ENCODE results near the gene RNU4-1. TPM values are rescaled to one million over a fixed set of nuclear protein-coding genes. Genes with fewer than 3 reads are reported as not detected.

The RNU4-1 gene
- total and polyA plus RNA-seq, 2 of the 4 experiments (the other 2 are of a cell fraction): under 0.01 TPM; not detected in 1

GRCh38 chr12:120258323-120258896 is 34.6 kb downstream of the RNU4-1 start (continued):
- no peak for TF ChIP-seq MXI1 (IDR thresholded peaks at IDR 0.05; ENCODE audit: borderline replicate concordance, low read depth, low read length)

DNA sequence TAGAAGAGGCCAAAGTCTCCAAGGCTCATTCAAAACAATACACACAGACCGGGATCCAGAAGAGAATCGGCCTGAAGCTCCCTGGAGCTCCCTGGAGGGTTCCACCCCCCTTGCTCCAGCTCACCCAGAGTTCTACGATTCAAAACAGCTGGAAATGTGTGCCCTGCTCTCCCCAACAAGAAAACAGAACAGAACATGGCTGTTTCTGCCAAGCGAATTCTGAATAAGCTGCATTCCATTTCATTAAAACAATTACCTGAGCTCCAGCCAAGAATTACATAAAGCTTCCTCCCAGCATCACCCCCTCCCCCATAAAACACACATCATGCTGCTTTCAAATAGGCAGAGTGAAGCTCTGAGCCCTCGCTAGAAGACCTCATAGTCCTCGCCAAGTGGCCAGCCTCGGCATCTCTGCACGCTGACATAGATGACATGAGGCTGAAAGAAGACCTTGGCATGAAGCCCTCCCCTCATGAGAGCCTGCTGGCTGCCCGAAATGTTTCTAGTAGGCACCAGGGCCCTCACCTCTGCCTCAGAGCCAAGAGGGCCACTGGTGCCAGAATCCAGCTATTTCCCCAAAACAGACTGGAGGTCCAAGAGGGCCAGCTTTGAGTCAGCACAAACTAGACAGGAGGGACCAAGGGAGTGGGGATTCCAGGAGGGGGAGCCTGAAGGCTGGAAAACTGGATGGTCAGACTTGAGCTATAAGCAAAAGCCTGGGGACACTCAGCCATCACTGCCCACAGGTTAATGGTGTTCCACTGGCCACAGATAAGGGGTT is 35.8 kb downstream of the RNU4-1 start:
- Histone ChIP-seq H4K8ac (ENCODE audit: low read depth in 2 of 2, low read length in 2 of 2) (peak overlapping the region in 1 of 2 experiments; percentile 24; a peak in 2 of 4 replicates), H3K18ac (ENCODE audit: low read depth, low read length) (no peak overlapping the region; the same call in 1 of the 2 replicates), H2AK9ac (replicated peaks; ENCODE audit: low read depth, low read length, poor library complexity) (peak overlapping the region; percentile 85), H3K14ac (replicated peaks; ENCODE audit: low read depth, low read length) (peak overlapping the region; percentile 8), H3K27me3 (ENCODE audit: control insufficient read depth, insufficient read depth, low read length) (no peaks in the 10 kb centered on the region), H3K36me3 (ENCODE audit: control insufficient read depth, insufficient read depth, low read length) (peaks cover 9% of the 10 kb centered on the region), H3K27ac (ENCODE audit: insufficient read depth, low read length) (peak overlapping the region; percentile 70), H3K4ac (ENCODE audit: low read depth, low read length) (peak overlapping the region; percentile 85), H3K4me2 (ENCODE audit: low read depth, low read length) (peak overlapping the region; percentile 76), H3K4me3 (ENCODE audit: insufficient read depth, low read depth, low read length) (no peak overlapping the region), H2BK120ac (ENCODE audit: low read depth, low read length) (peak overlapping the region; percentile 57), H4K20me1 (ENCODE audit: insufficient read depth, low read length) (peaks cover 76% of the 10 kb centered on the region), H3K56ac (ENCODE audit: extremely low read depth, insufficient read depth, low read length) (0 out of 2 replicates have a peak overlapping the region, but pooled peaks have one; percentile 16), H3K4me1 (ENCODE audit: control insufficient read depth, insufficient read depth, low read length) (peaks cover 28% of the 10 kb centered on the region), H4K91ac (ENCODE audit: insufficient read depth, low read depth, low read length) (peak overlapping the region; percentile 77), H2AFZ (replicated peaks; ENCODE audit: low read length, poor library complexity) (peak overlapping the region; percentile 78), H3K9me1 (ENCODE audit: insufficient read depth, low read length) (peaks cover 41% of the 10 kb centered on the region), H3K23ac (ENCODE audit: low read depth, low read length) (peak overlapping the region; percentile 31; the same call in 1 of the 2 replicates), H3K9ac (ENCODE audit: low read depth, low read length) (peak overlapping the region; percentile 22), H2BK20ac (ENCODE audit: low read depth, low read length) (no peak overlapping the region), H2AK5ac (ENCODE audit: low read depth, low read length) (peak overlapping the region; percentile 90), H2BK15ac (ENCODE audit: low read depth, low read length) (peak overlapping the region; percentile 67; the same call in 1 of the 3 replicates), H4K5ac (ENCODE audit: low read depth, low read length) (no peak overlapping the region), H3K9me3 (ENCODE audit: control insufficient read depth, insufficient read depth, low read length) (no peaks in the 10 kb centered on the region), H3K79me1 (ENCODE audit: low read depth in 1 of 2, low read length in 2 of 2) (peaks cover 0 to 50% of the 10 kb centered on the region in 2 experiments; a peak in 2 of 4 replicates), H2BK5ac (ENCODE audit: low read depth, low read length, poor library complexity, severe bottlenecking) (peak overlapping the region; percentile 81)
- dilution Hi-C loops (cut with HindIII; ENCODE audit: low sequenced_read_pairs, unreplicated experiment): no loop called here
- ChIA-PET CTCF (interaction anchor here (0.6 to 1.9 kb wide), 7 partner anchors 9 to 32 kb away, joined by 3 to 12 read pairs (median 5); no protein-coding TSS in a partner anchor), POLR2A (ENCODE audit: unreplicated experiment) (interaction anchor here (1.0 to 1.5 kb wide), 4 partner anchors 20 to 56 kb away, joined by 4 to 10 read pairs (median 6); partner anchors contain the start of gene RNU4-2)
- in situ Hi-C loops (cut with MboI; ENCODE audit: low sequenced_read_pairs): no loop called here
- intact Hi-C loops (cut with micrococcal nuclease): loop anchor here (2.0 kb wide), 1 partner anchor 26 kb away; no protein-coding TSS in a partner anchor
- WGBS, 2 experiments (ENCODE audit: extremely low coverage in 2 of 2, insufficient read length in 1 of 2): 0% methylated on average over 2 of the region's 9 CpGs; no CpG with 5 or more reads in 1 of the 2 experiments
- 0 out of 2 replicates have a peak, but pooled peaks have one; percentile 5 for TF ChIP-seq MAFK (IDR thresholded peaks at IDR 0.05; ENCODE audit: low read depth, low read length)
- no peak for TF ChIP-seq ELK1 (IDR thresholded peaks at IDR 0.05; ENCODE audit: borderline replicate concordance, low read depth, low read length)
- peak; percentile 5; the same call in 1 of the 2 replicates for TF ChIP-seq BHLHE40 (IDR thresholded peaks at IDR 0.05; ENCODE audit: low read depth, low read length)
- TF ChIP-seq RFX5 (IDR thresholded peaks at IDR 0.05; ENCODE audit: low read depth, low read length): no peak
- peak; percentile 83 for ATAC-seq (ENCODE audit: low read depth)
- peak; percentile 93 for DNase-seq
- no TSS peak for BruUV-seq (replicated peaks)

Measured in IMR-90 (cell line).